HUES6 (cell line): ENCODE measurements around the gene BCLAF1.
A peak's percentile ranks its signal among the peaks of the same experiment; 100 is the strongest.

ENCODE experiments used
- H3K27ac ChIP-seq: 2 replicates; pipeline ENCODE4 v1.7.0; 2013; ENCODE audit warnings: low read depth, mild to moderate bottlenecking, low read length, inconsistent platforms
- H3K27me3 ChIP-seq: 2 replicates; pipeline ENCODE4 v1.6.1; 2013; ENCODE audit warnings: low read length; ENCODE audit not compliant: control insufficient read depth, insufficient read depth
- H3K36me3 ChIP-seq: 2 replicates; pipeline ENCODE4 v1.6.1; 2013; ENCODE audit warnings: low read length; ENCODE audit not compliant: control insufficient read depth, insufficient read depth
- H3K4me1 ChIP-seq: 2 replicates; pipeline ENCODE4 v1.6.1; 2013; ENCODE audit warnings: low read length; ENCODE audit not compliant: control insufficient read depth, insufficient read depth
- H3K4me3 ChIP-seq: 2 replicates; pipeline ENCODE4 v1.5.1; 2013; ENCODE audit warnings: low read depth, low read length
- H3K9ac ChIP-seq: one replicate; pipeline ENCODE4 v1.6.1; 2013; ENCODE audit warnings: mild to moderate bottlenecking, low read length
- H3K9me3 ChIP-seq: 2 replicates; pipeline ENCODE4 v1.6.1; 2013; ENCODE audit warnings: low read depth, low read length; ENCODE audit not compliant: control insufficient read depth, insufficient read depth

Gene BCLAF1

GRCh38 chr6:136289579-136290409 lies at the start of gene BCLAF1:
BCLAF1 (minus strand) TSS chr6:136289846; CDS start chr6:136279866, 9,980 bp downstream.
- Histone ChIP-seq H3K9me3 (no peaks in the 10 kb centered on the region), H3K4me1 (peaks cover 14% of the 10 kb centered on the region), H3K27ac (peak within 1 kb of the TSS; percentile 99), H3K9ac (peak within 1 kb of the TSS; percentile 99), H3K4me3 (peak within 1 kb of the TSS; percentile 92), H3K27me3 (no peaks in the 10 kb centered on the region), H3K36me3 (0 out of 2 replicates have a peak, but pooled peaks cover 4% of the 10 kb centered on the region)

GRCh38 chr6:136338486-136338885 lies 48.8 kb upstream of the BCLAF1 start:
- Histone ChIP-seq H3K27ac (no peak overlapping the region), H3K36me3 (no peaks in the 10 kb centered on the region), H3K4me1 (no peaks in the 10 kb centered on the region), H3K9me3 (no peaks in the 10 kb centered on the region), H3K9ac (no peak overlapping the region), H3K27me3 (no peaks in the 10 kb centered on the region), H3K4me3 (no peak overlapping the region)

GRCh38 chr6:136337606-136338005 lies 48.0 kb upstream of the BCLAF1 start:
- H3K9me3 ChIP-seq, result no peaks in the 10 kb centered on the region

GRCh38 chr6:136337121-136337520 lies 47.5 kb upstream of the BCLAF1 start:
- Histone ChIP-seq H3K4me1 (no peaks in the 10 kb centered on the region), H3K4me3 (no peak overlapping the region), H3K27me3 (no peaks in the 10 kb centered on the region), H3K9ac (no peak overlapping the region), H3K27ac (no peak overlapping the region), H3K36me3 (no peaks in the 10 kb centered on the region), H3K9me3 (no peaks in the 10 kb centered on the region)

More at GRCh38 chr6:136337606-136338005, 48.0 kb upstream of the BCLAF1 start:
- Histone ChIP-seq H3K4me3 (no peak overlapping the region), H3K27ac (no peak overlapping the region), H3K36me3 (no peaks in the 10 kb centered on the region), H3K4me1 (no peaks in the 10 kb centered on the region), H3K27me3 (no peaks in the 10 kb centered on the region), H3K9ac (no peak overlapping the region)

GRCh38 chr6:136335736-136336363 lies 46.2 kb upstream of the BCLAF1 start:
- no peak overlapping the region for H3K9ac ChIP-seq
- no peaks in the 10 kb centered on the region for H3K4me1 ChIP-seq

GRCh38 chr6:136334853-136335252 lies 45.2 kb upstream of the BCLAF1 start:
- H3K4me3 ChIP-seq, result no peak overlapping the region
- H3K9ac ChIP-seq, result no peak overlapping the region
- H3K4me1 ChIP-seq, result no peaks in the 10 kb centered on the region
- no peaks in the 10 kb centered on the region for H3K27me3 ChIP-seq
- H3K9me3 ChIP-seq, result no peaks in the 10 kb centered on the region
- no peak overlapping the region for H3K27ac ChIP-seq
- no peaks in the 10 kb centered on the region for H3K36me3 ChIP-seq

More at GRCh38 chr6:136335736-136336363, 46.2 kb upstream of the BCLAF1 start:
- Histone ChIP-seq H3K9me3 (no peaks in the 10 kb centered on the region), H3K36me3 (no peaks in the 10 kb centered on the region), H3K27ac (no peak overlapping the region), H3K4me3 (no peak overlapping the region), H3K27me3 (no peaks in the 10 kb centered on the region)

- Histone ChIP-seq H3K9me3 (no peaks in the 10 kb centered on the region), H3K27me3 (no peaks in the 10 kb centered on the region), H3K9ac (no peak overlapping the region), H3K4me1 (no peaks in the 10 kb centered on the region), H3K4me3 (no peak overlapping the region), H3K27ac (no peak overlapping the region), H3K36me3 (no peaks in the 10 kb centered on the region)
Observed at GRCh38 chr6:136334465-136334846, 44.8 kb upstream of the BCLAF1 start.

- Histone ChIP-seq H3K4me3 (no peak overlapping the region), H3K27me3 (no peaks in the 10 kb centered on the region), H3K4me1 (no peaks in the 10 kb centered on the region), H3K27ac (no peak overlapping the region), H3K9me3 (no peaks in the 10 kb centered on the region), H3K9ac (no peak overlapping the region), H3K36me3 (no peaks in the 10 kb centered on the region)
Observed at GRCh38 chr6:136333824-136334464, 44.3 kb upstream of the BCLAF1 start.

- Histone ChIP-seq H3K27ac (no peak overlapping the region), H3K4me1 (no peaks in the 10 kb centered on the region), H3K4me3 (no peak overlapping the region)
Observed at GRCh38 chr6:136331461-136331860, 41.8 kb upstream of the BCLAF1 start.

GRCh38 chr6:136330634-136331033 lies 41.0 kb upstream of the BCLAF1 start:
- no peaks in the 10 kb centered on the region for H3K36me3 ChIP-seq
- no peak overlapping the region for H3K27ac ChIP-seq
- H3K27me3 ChIP-seq, result no peaks in the 10 kb centered on the region
- H3K4me3 ChIP-seq, result no peak overlapping the region
- no peaks in the 10 kb centered on the region for H3K9me3 ChIP-seq
- H3K4me1 ChIP-seq, result no peaks in the 10 kb centered on the region
- H3K9ac ChIP-seq, result no peak overlapping the region

More at GRCh38 chr6:136331461-136331860, 41.8 kb upstream of the BCLAF1 start:
- no peaks in the 10 kb centered on the region for H3K27me3 ChIP-seq
- H3K36me3 ChIP-seq, result no peaks in the 10 kb centered on the region
- H3K9me3 ChIP-seq, result no peaks in the 10 kb centered on the region
- no peak overlapping the region for H3K9ac ChIP-seq

- no peak overlapping the region for H3K27ac ChIP-seq
- H3K36me3 ChIP-seq, result no peaks in the 10 kb centered on the region
- no peak overlapping the region for H3K4me3 ChIP-seq
- no peaks in the 10 kb centered on the region for H3K4me1 ChIP-seq
- no peaks in the 10 kb centered on the region for H3K9me3 ChIP-seq
- H3K27me3 ChIP-seq, result no peaks in the 10 kb centered on the region
- H3K9ac ChIP-seq, result no peak overlapping the region
Observed at GRCh38 chr6:136326038-136326553, 36.5 kb upstream of the BCLAF1 start.
